Breast epithelium (tissue), 4 donors: ENCODE results near the gene KPNA3. TPM values are rescaled to one million over a fixed set of nuclear protein-coding genes. Genes with fewer than 3 reads are reported as not detected.

ENCODE experiments used
- DNase-seq, 2 donors: peaks; one replicate each; pipeline ENCODE4 v3.0.0-alpha.2; 2019; ENCODE audit warnings: low spot score in 2 of 2
- H3K27ac ChIP-seq, 2 donors: fragments of 200-600 bp; sonication (generic) in 1 of 2; one replicate each; pipeline ENCODE4 v1.5.1; 2016 to 2019; ENCODE audit warnings: mild to moderate bottlenecking in 1 of 2
- H3K27me3 ChIP-seq, 2 donors: fragments of 200-600 bp; sonication (generic) in 1 of 2; one replicate each; pipeline versions ENCODE4 v1.5.1 to v1.6.0; 2017 to 2019; ENCODE audit warnings: control low read depth in 1 of 2, mild to moderate bottlenecking in 1 of 2
- H3K36me3 ChIP-seq: fragments of 200-600 bp; one replicate; pipeline ENCODE4 v1.5.1; 2019
- H3K4me1 ChIP-seq, 2 donors: fragments of 200-600 bp; sonication (generic); one replicate each; pipeline ENCODE4 v1.5.1; 2016 to 2019; ENCODE audit warnings: control low read depth in 1 of 2
- H3K4me3 ChIP-seq, 3 donors: fragments of 200-600 bp; sonication (generic); 1 replicate in 2 of 3; 2 replicates in 1 of 3; pipeline ENCODE4 v1.5.1; 2016 to 2019; ENCODE audit warnings: mild to moderate bottlenecking in 3 of 3, moderate library complexity in 2 of 3
- H3K9me3 ChIP-seq, 2 donors: fragments of 200-600 bp; sonication (generic) in 1 of 2; one replicate each; pipeline ENCODE4 v1.5.1; 2016 to 2019; ENCODE audit warnings: control low read depth in 1 of 2
- CTCF ChIP-seq, 3 donors: fragments of 450-650 bp; IDR thresholded peaks; one replicate each; pipeline ENCODE4 v1.5.1; 2016 to 2017; ENCODE audit warnings: antibody characterized with exemption in 3 of 3, mild to moderate bottlenecking in 3 of 3, moderate library complexity in 3 of 3
- POLR2A ChIP-seq: fragments of 450-650 bp; IDR thresholded peaks from one replicate; pipeline ENCODE4 v1.6.1; 2016; ENCODE audit warnings: antibody characterized with exemption, mild to moderate bottlenecking, moderate library complexity
- POLR2AphosphoS5 ChIP-seq, 3 donors: sonication (generic); formaldehyde crosslinking; IDR thresholded peaks; one replicate each; pipeline ENCODE4 v1.6.1; 2017; ENCODE audit warnings: antibody characterized with exemption in 3 of 3
- intact Hi-C: fragments of 100-400 bp; cut with DNase I; formaldehyde crosslinking; loops from one replicate; pipeline ENCODE4 v1.15.1; 2023; ENCODE audit warnings: low total_unique reads
- total RNA-seq, 3 donors: library from RNA; depleted of rRNA; stranded (reverse); fragments of >200 nt; gene quantifications; one replicate each; pipeline ENCODE4 v1.1.0, GENCODE V29; 2016

KPNA3 gene
- total RNA-seq, 3 donors from 2014 or later = 25.6 to 35.5 (median 25.8) TPM

- no peaks in the 10 kb centered on the region for H3K9me3 ChIP-seq
- H3K27me3 ChIP-seq = no peaks in the 10 kb centered on the region
- no peak overlapping the region for H3K4me3 ChIP-seq
- TF ChIP-seq CTCF (IDR thresholded peaks at IDR 0.05) = no peak
- no peak for TF ChIP-seq POLR2AphosphoS5 (IDR thresholded peaks at IDR 0.05)
- no peak for TF ChIP-seq POLR2A
- no peaks in the 10 kb centered on the region for H3K4me1 ChIP-seq
- H3K27ac ChIP-seq = no peak overlapping the region
- intact Hi-C loops = no loop called here
- DNase-seq = no peak
- no peaks in the 10 kb centered on the region for H3K36me3 ChIP-seq
Observed at GRCh38 chr13:49814551-49815270, 22.2 kb upstream of the KPNA3 start.

- Histone ChIP-seq H3K27ac (no peak overlapping the region), H3K4me1 (no peaks in the 10 kb centered on the region), H3K36me3 (no peaks in the 10 kb centered on the region), H3K27me3 (no peaks in the 10 kb centered on the region), H3K9me3 (no peaks in the 10 kb centered on the region), H3K4me3 (no peak overlapping the region)
- intact Hi-C loops = no loop called here
- no peak for TF ChIP-seq POLR2AphosphoS5 (IDR thresholded peaks at IDR 0.05)
- no peak for TF ChIP-seq CTCF (IDR thresholded peaks at IDR 0.05)
- no peak for TF ChIP-seq POLR2A
- DNase-seq = no peak
Observed at GRCh38 chr13:49812812-49813211, 20.3 kb upstream of the KPNA3 start.

GRCh38 chr13:49811527-49811908 is 19.0 kb upstream of the KPNA3 start:
- no peaks in the 10 kb centered on the region for H3K27me3 ChIP-seq
- H3K4me3 ChIP-seq = no peak overlapping the region
- intact Hi-C loops = no loop called here
- DNase-seq = no peak
- H3K27ac ChIP-seq = no peak overlapping the region
- no peaks in the 10 kb centered on the region for H3K36me3 ChIP-seq
- TF ChIP-seq POLR2A (no peak), CTCF (IDR thresholded peaks at IDR 0.05) (no peak), POLR2AphosphoS5 (IDR thresholded peaks at IDR 0.05) (no peak)
- no peaks in the 10 kb centered on the region for H3K9me3 ChIP-seq
- no peaks in the 10 kb centered on the region for H3K4me1 ChIP-seq

- Histone ChIP-seq H3K9me3 (no peaks in the 10 kb centered on the region), H3K27ac (no peak overlapping the region), H3K27me3 (no peaks in the 10 kb centered on the region), H3K36me3 (no peaks in the 10 kb centered on the region), H3K4me1 (no peaks in the 10 kb centered on the region), H3K4me3 (no peak overlapping the region)
- intact Hi-C loops = no loop called here
- DNase-seq = no peak
- no peak for TF ChIP-seq CTCF (IDR thresholded peaks at IDR 0.05)
- TF ChIP-seq POLR2A = no peak
- no peak for TF ChIP-seq POLR2AphosphoS5 (IDR thresholded peaks at IDR 0.05)
Observed at GRCh38 chr13:49810567-49811526, 18.4 kb upstream of the KPNA3 start.

- Histone ChIP-seq H3K4me1 (no peaks in the 10 kb centered on the region), H3K27ac (no peak overlapping the region), H3K4me3 (no peak overlapping the region), H3K36me3 (no peaks in the 10 kb centered on the region), H3K27me3 (no peaks in the 10 kb centered on the region), H3K9me3 (no peaks in the 10 kb centered on the region)
- no peak for TF ChIP-seq CTCF (IDR thresholded peaks at IDR 0.05)
- intact Hi-C loops = no loop called here
- DNase-seq = no peak
Observed at GRCh38 chr13:49807681-49808080, 15.2 kb upstream of the KPNA3 start.
